GM04503 (cell line): ENCODE data around the gene NT5DC3.

Experiments used
- DNase-seq: peaks from one replicate; pipeline ENCODE4 v3.0.0-alpha.2; 2012; ENCODE audit warnings: low read depth

Gene NT5DC3

GRCh38 chr12:103840876-103841689 lies at the start of gene NT5DC3:
Gene NT5DC3 (minus strand): TSS chr12:103841234. CDS start chr12:103841156, 78 bp downstream.
- no peak for DNase-seq

GRCh38 chr12:103887738-103888137 lies 46.7 kb upstream of the NT5DC3 start:
- no peak for DNase-seq

- no peak for DNase-seq
Measured at GRCh38 chr12:103886195-103886797, 45.3 kb upstream of the NT5DC3 start.

GRCh38 chr12:103884316-103884715 lies 43.3 kb upstream of the NT5DC3 start:
- no peak for DNase-seq

DNA sequence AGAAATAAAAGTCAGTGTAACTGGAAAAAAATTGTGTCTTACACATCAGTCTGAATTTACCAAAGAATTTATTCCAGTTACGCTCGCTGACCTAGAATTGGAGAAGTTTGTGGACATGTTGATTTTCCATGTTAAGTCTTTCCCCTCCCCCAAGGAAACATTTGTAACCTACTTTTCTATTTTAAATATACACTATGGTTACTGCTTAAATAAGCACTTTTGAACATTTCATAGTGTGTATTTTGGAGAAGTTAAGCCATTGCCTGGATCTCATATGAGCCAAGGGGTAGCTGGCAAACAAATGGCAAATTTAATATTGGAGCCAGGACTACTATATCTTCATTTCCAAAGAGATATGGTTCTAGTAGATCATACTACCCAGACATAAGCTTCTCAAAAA lies 42.9 kb upstream of the NT5DC3 start:
- DNase-seq: no peak

- DNase-seq: no peak
Measured at GRCh38 chr12:103882861-103883596, 42.0 kb upstream of the NT5DC3 start.

DNA sequence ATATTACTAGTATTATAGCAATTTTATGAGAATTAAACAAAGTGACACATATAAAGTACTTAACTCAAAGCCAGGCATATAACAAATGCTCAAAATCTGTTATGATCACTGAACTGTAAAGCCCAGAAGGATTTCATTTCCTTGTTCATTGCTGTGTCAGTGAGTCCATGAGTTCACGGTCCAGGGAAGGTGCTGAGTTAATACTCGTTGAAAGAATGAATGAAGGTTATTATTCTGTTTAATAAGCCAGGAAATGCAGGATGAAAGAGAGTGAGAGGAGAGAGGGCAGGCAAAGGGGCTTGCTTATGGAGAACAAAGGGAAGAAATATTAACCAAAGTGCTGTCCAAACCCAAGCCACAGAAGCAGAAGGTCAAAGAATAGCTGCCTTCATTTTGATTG lies 40.2 kb upstream of the NT5DC3 start:
- no peak for DNase-seq

DNA sequence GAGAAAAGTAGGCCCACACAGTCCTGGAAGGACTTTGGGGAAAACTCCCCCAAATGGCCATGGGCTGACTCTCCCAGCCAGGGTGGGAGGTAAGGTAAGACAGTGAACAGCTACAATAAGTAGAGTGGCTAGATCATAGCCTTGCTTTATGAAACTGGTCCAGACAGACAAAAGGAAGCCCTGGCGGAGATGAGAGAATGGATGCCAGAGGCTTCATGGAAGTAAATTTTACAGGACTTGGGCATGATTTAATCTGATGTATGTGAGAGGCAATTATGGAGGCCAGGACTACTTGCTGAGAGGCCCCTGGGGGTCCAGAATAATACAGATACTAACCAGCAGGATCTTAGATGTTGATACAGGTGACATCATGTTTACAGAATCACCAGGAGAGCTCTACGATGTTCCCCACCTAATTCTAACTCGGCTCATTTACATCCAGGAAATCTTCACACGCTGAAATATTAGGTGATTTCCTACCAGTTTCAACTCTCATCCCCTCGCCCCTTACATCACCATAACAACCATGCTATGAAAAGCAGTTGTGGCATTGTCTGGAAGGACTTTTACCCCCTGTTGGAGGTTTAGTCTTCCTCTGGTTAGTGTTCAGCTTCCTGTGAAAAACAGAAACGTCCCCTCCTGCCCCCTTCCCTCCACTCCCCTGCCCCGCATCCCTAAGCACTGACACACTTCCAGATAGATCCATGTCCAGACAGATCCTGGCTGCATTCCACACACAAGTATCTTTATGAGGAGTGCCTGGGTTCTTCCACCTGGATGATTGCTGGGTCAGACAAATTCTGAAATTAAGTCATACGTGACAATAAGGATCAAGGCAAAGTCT lies 39.5 kb upstream of the NT5DC3 start:
- DNase-seq: no peak

- DNase-seq: no peak
Measured at GRCh38 chr12:103879878-103880277, 38.8 kb upstream of the NT5DC3 start.

- DNase-seq: no peak
Measured at GRCh38 chr12:103879048-103879692, 38.1 kb upstream of the NT5DC3 start.

DNA sequence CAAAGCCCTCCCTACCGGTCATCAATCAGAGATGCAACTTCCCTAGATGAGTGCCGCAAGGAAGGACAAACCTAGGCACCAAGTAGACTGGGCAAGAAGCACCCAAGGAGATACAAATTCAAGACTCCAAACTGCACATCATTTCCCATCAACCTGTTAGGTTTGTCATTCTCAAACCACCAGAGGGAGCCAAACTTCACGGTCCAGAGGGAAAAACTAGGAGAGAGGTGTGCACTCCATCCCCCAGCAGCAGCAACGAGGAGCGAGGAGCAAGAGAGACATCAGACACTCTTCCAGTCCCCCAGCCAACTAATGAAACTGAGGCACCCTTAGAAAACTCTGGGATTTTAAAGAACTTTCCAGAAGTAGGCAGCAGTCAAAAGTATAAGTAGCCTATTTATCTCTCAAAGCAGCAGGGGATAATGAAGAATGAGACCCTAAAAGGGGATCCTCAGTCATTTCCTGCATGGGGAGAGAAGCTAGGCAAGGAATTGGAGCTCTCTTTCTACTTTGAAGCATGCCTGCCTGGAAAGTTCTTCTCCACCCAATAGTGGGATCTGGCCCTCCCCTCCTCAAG lies 37.0 kb upstream of the NT5DC3 start:
- DNase-seq: no peak

GRCh38 chr12:103877288-103877687 lies 36.3 kb upstream of the NT5DC3 start:
- DNase-seq: no peak

- DNase-seq: no peak
Measured at GRCh38 chr12:103875666-103876065, 34.6 kb upstream of the NT5DC3 start.

DNA sequence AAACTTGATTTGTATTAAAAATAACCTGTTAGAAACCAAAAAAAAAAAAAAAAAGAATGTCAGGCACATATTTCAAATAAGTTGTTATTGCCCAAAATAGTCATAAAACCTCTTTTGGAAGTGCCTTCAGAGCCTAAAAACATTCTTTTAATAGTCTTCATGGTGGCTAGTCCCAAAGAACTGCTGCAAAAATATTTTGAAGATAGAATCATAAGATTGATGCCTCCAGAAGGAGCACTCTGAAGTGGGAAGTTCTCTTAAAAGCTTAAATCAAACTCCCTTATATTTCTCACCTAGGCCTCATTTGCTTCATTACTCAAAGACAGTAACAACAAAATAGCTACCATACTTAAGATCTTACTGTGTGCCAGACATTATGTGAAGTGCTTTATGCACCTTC lies 27.2 kb upstream of the NT5DC3 start:
- peak; percentile 47 for DNase-seq

DNA sequence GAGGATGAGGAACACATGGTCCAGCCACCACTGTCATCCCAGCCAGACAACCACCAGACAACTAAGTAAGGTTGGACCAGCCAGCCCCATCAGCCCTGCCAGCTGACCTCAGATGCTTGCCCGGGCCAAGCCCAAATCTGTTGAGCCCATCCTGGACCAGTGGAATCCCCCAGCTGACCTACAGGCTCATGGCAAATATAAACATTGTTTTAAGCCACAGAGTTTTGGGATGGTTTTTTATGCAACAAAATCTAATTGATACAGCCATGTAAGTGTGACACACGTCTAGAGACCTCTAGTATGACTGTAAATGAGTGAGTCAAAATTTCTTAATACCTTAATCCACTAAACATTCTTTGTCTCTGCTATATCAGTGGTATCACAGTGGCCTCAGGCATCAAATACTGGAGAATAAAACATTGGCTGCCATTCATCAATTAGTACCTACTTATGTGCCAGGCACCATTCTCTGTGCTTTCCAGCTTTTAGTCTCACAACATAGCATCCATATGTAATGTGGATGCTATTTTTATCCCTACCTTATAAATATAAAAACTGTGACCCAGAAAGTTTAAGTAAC lies 24.2 kb upstream of the NT5DC3 start:
- no peak for DNase-seq

DNA sequence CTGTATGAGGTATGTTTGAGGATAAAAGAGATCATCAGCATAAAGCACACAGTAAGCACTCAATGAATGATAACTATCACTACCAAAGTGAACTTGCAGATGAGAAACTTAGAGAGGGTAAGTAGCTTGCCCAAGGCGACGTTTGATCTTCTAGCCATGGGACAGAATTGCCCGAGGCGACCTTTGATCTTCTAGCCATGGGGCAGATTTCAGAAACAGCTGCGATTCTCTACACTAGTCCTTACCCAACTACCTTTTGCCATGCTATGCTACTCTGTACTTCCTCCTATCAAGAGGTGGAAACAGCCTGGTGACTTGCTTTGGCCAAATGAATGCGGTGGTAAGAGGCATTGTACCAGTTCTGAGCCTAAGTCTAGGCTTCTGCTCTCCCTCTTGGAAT lies 23.7 kb upstream of the NT5DC3 start:
- DNase-seq: no peak

GRCh38 chr12:103858953-103859601 lies 18.0 kb upstream of the NT5DC3 start:
- DNase-seq: peak; percentile 87

- DNase-seq: no peak
Measured at GRCh38 chr12:103858335-103858734, 17.3 kb upstream of the NT5DC3 start.

DNA sequence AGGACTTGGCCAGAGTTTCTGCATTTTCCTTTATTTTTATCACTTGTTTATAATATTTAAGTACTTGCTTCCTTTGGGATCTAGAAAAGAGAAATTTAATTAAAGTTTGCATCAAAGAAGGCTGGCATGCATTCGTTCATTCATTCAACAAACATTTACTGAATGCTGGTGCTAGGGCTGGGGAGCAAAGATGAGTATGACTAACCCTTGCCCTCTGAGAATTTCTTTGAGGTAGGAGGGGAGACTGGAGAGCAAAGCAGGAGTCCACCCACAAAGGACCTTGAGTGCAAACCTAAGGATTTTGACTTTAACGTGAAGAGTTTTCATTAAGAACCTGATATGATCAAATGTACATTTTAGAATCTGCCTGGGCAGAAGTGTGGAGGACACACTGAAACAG lies 16.1 kb upstream of the NT5DC3 start:
- DNase-seq: no peak
